ENCODE measurements around the gene ASB8. TPM values are rescaled to one million over a fixed set of nuclear protein-coding genes. Genes with fewer than 3 reads are reported as not detected.

Gene ASB8
- total and polyA plus RNA-seq, 2 of the 4 experiments (the other 2 are of a cell fraction), result 22.9 to 26.7 TPM

DNA sequence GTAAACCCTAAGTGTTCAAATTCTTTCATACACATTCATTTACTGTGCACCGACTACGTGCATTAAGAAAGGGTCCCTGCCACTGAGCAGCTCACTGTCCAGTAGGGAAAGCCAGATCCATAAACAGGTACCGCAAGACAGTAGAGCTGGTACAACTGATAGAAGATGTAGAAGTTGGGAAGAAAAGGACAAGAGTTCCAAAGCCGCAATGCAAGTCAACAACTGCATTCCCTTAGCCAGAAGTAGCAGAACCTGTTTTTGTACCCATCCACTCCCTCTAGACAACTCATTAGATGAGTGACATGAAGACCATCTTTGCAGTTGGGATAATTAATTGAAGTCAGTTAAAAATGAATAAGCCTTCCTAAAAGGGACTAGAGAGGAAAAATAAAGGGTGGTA is 52.8 kb downstream of the ASB8 start:
- DNase-seq, result no peak
- H4K5ac ChIP-seq (ENCODE audit: low read depth, low read length), result no peak overlapping the region
- ChIA-PET POLR2A (ENCODE audit: unreplicated experiment) (no interaction called here), CTCF (no interaction called here)
- H3K9ac ChIP-seq (ENCODE audit: low read depth, low read length), result no peak overlapping the region
- no TSS peak for BruUV-seq (replicated peaks)
- H4K20me1 ChIP-seq (ENCODE audit: insufficient read depth, low read length), result no peaks in the 10 kb centered on the region
- H2BK5ac ChIP-seq (ENCODE audit: low read depth, low read length, poor library complexity, severe bottlenecking), result no peak overlapping the region
- dilution Hi-C loops (cut with HindIII; ENCODE audit: low sequenced_read_pairs, unreplicated experiment) (no loop called here), intact Hi-C loops (cut with micrococcal nuclease) (no loop called here), in situ Hi-C loops (cut with MboI; ENCODE audit: low sequenced_read_pairs) (no loop called here)
- H2AK9ac ChIP-seq (replicated peaks; ENCODE audit: low read depth, low read length, poor library complexity), result no peak overlapping the region
- no peak overlapping the region for H3K27ac ChIP-seq (ENCODE audit: insufficient read depth, low read length)
- H2BK20ac ChIP-seq (ENCODE audit: low read depth, low read length), result no peak overlapping the region
- peaks cover 19 to 33% of the 10 kb centered on the region in 2 experiments for H3K79me1 ChIP-seq (ENCODE audit: low read depth in 1 of 2, low read length in 2 of 2)
- H3K56ac ChIP-seq (ENCODE audit: extremely low read depth, insufficient read depth, low read length), result no peak overlapping the region
- H2BK15ac ChIP-seq (ENCODE audit: low read depth, low read length), result no peak overlapping the region
- peak overlapping the region; percentile 82 for H3K4me2 ChIP-seq (ENCODE audit: low read depth, low read length)
- peak overlapping the region; percentile 41; the same call in 1 of the 2 replicates for H3K4ac ChIP-seq (ENCODE audit: low read depth, low read length)
- TF ChIP-seq MAFK (IDR thresholded peaks at IDR 0.05; ENCODE audit: low read depth, low read length) (no peak), CTCF (conservative IDR thresholded peaks at IDR 0.05; ENCODE audit: low read depth, low read length) (no peak), MXI1 (IDR thresholded peaks at IDR 0.05; ENCODE audit: borderline replicate concordance, low read depth, low read length) (no peak), RFX5 (IDR thresholded peaks at IDR 0.05; ENCODE audit: low read depth, low read length) (no peak), CEBPB (IDR thresholded peaks at IDR 0.05; ENCODE audit: low read depth, low read length) (no peak), MAZ (IDR thresholded peaks at IDR 0.05; ENCODE audit: borderline replicate concordance, low read depth, low read length) (no peak), RAD21 (IDR thresholded peaks at IDR 0.05; ENCODE audit: low read length) (no peak), POLR2A (IDR thresholded peaks at IDR 0.05; ENCODE audit: low read depth, low read length) (no peak), BHLHE40 (IDR thresholded peaks at IDR 0.05; ENCODE audit: low read depth, low read length) (no peak), RCOR1 (IDR thresholded peaks at IDR 0.05; ENCODE audit: insufficient replicate concordance, low read length) (no peak), SMC3 (IDR thresholded peaks at IDR 0.05; ENCODE audit: low read depth, low read length) (no peak)
- TF ChIP-seq, protein P1, sequence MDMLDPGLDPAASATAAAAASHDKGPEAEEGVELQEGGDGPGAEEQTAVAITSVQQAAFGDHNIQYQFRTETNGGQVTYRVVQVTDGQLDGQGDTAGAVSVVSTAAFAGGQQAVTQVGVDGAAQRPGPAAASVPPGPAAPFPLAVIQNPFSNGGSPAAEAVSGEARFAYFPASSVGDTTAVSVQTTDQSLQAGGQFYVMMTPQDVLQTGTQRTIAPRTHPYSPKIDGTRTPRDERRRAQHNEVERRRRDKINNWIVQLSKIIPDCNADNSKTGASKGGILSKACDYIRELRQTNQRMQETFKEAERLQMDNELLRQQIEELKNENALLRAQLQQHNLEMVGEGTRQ (IDR thresholded peaks at IDR 0.05; ENCODE audit: low read depth, low read length), result no peak
- peak overlapping the region; percentile 44; the same call in 1 of the 2 replicates for H3K14ac ChIP-seq (replicated peaks; ENCODE audit: low read depth, low read length)
- H2BK120ac ChIP-seq (ENCODE audit: low read depth, low read length), result no peak overlapping the region
- H2AFZ ChIP-seq (replicated peaks; ENCODE audit: low read length, poor library complexity), result no peak overlapping the region
- no peak overlapping the region for H4K91ac ChIP-seq (ENCODE audit: insufficient read depth, low read depth, low read length)
- 0 out of 2 replicates have a peak, but pooled peaks cover 3% of the 10 kb centered on the region for H3K9me1 ChIP-seq (ENCODE audit: insufficient read depth, low read length)
- H3K9me3 ChIP-seq (ENCODE audit: control insufficient read depth, insufficient read depth, low read length), result no peaks in the 10 kb centered on the region
- H3K27me3 ChIP-seq (ENCODE audit: control insufficient read depth, insufficient read depth, low read length), result no peaks in the 10 kb centered on the region
- no peak for ATAC-seq (ENCODE audit: low read depth)
- H3K4me1 ChIP-seq (ENCODE audit: control insufficient read depth, insufficient read depth, low read length), result peaks cover 7% of the 10 kb centered on the region
- no CpG with 5 or more reads among the region's 4 CpGs for WGBS, 2 experiments (ENCODE audit: extremely low coverage in 2 of 2, insufficient read length in 1 of 2)
- H4K8ac ChIP-seq (ENCODE audit: low read depth in 2 of 2, low read length in 2 of 2), result no peak overlapping the region; a peak in 1 of 4 replicates
- no peak overlapping the region for H3K18ac ChIP-seq (ENCODE audit: low read depth, low read length)
- H3K23ac ChIP-seq (ENCODE audit: low read depth, low read length), result peak overlapping the region; percentile 79
- no peaks in the 10 kb centered on the region for H3K36me3 ChIP-seq (ENCODE audit: control insufficient read depth, insufficient read depth, low read length)
- no peak overlapping the region for H2AK5ac ChIP-seq (ENCODE audit: low read depth, low read length)
- H3K4me3 ChIP-seq (ENCODE audit: insufficient read depth, low read depth, low read length), result peak overlapping the region; percentile 27; the same call in 1 of the 2 replicates

Data from IMR-90 (cell line).